ENCODE measurements around the gene TIGD3.
A peak's percentile ranks its signal among the peaks of the same experiment; 100 is the strongest.

The TIGD3 gene

GRCh38 chr11:65378928-65379638 lies 24.5 kb downstream of the TIGD3 start:
- Histone ChIP-seq H3K27me3 (ENCODE audit: control insufficient read depth in 1 of 2, insufficient read depth in 2 of 2, low read length in 2 of 2) (no peaks in the 10 kb centered on the region), H3K4me1 (ENCODE audit: control insufficient read depth in 1 of 2, insufficient read depth in 2 of 2, low read length in 2 of 2) (peaks cover 50 to 64% of the 10 kb centered on the region in 2 donors), H3K4me3 (ENCODE audit: low read depth in 1 of 2, low read length in 2 of 2) (peak overlapping the region; percentile 2 to 25), H3K9ac (ENCODE audit: low read depth in 1 of 2, low read length in 2 of 2) (peak overlapping the region; percentile 12 to 35), H3K36me3 (ENCODE audit: control insufficient read depth in 1 of 2, insufficient read depth in 2 of 2, low read length in 2 of 2) (no peaks in the 10 kb centered on the region), H3K27ac (ENCODE audit: low read depth, low read length) (no peak overlapping the region), H3K9me3 (ENCODE audit: control insufficient read depth in 1 of 2, low read length in 2 of 2) (no peaks in the 10 kb centered on the region)

- H3K4me3 ChIP-seq (ENCODE audit: low read depth in 1 of 2, low read length in 2 of 2) = peak overlapping the region in 1 of 2 donors; percentile 10
- H3K27me3 ChIP-seq (ENCODE audit: control insufficient read depth in 1 of 2, insufficient read depth in 2 of 2, low read length in 2 of 2) = no peaks in the 10 kb centered on the region
- H3K27ac ChIP-seq (ENCODE audit: low read depth, low read length) = peak overlapping the region; percentile 5
- H3K9me3 ChIP-seq (ENCODE audit: control insufficient read depth in 1 of 2, low read length in 2 of 2) = no peaks in the 10 kb centered on the region
- H3K36me3 ChIP-seq (ENCODE audit: control insufficient read depth in 1 of 2, insufficient read depth in 2 of 2, low read length in 2 of 2) = no peaks in the 10 kb centered on the region
- peak overlapping the region; percentile 12 to 35 for H3K9ac ChIP-seq (ENCODE audit: low read depth in 1 of 2, low read length in 2 of 2)
- H3K4me1 ChIP-seq (ENCODE audit: control insufficient read depth in 1 of 2, insufficient read depth in 2 of 2, low read length in 2 of 2) = peaks cover 50 to 63% of the 10 kb centered on the region in 2 donors
Measured at GRCh38 chr11:65379698-65380459, 25.3 kb downstream of the TIGD3 start.

GRCh38 chr11:65380460-65381119 lies 26.0 kb downstream of the TIGD3 start:
- peaks cover 52 to 62% of the 10 kb centered on the region in 2 donors for H3K4me1 ChIP-seq (ENCODE audit: control insufficient read depth in 1 of 2, insufficient read depth in 2 of 2, low read length in 2 of 2)
- H3K9me3 ChIP-seq (ENCODE audit: control insufficient read depth in 1 of 2, low read length in 2 of 2) = no peaks in the 10 kb centered on the region
- H3K27me3 ChIP-seq (ENCODE audit: control insufficient read depth in 1 of 2, insufficient read depth in 2 of 2, low read length in 2 of 2) = no peaks in the 10 kb centered on the region
- H3K4me3 ChIP-seq (ENCODE audit: low read depth in 1 of 2, low read length in 2 of 2) = peak overlapping the region in 1 of 2 donors; percentile 18
- H3K9ac ChIP-seq (ENCODE audit: low read depth in 1 of 2, low read length in 2 of 2) = peak overlapping the region; percentile 12 to 35
- no peaks in the 10 kb centered on the region for H3K36me3 ChIP-seq (ENCODE audit: control insufficient read depth in 1 of 2, insufficient read depth in 2 of 2, low read length in 2 of 2)
- peak overlapping the region; percentile 47 for H3K27ac ChIP-seq (ENCODE audit: low read depth, low read length)

GRCh38 chr11:65381716-65382032 lies 27.1 kb downstream of the TIGD3 start:
- H3K36me3 ChIP-seq (ENCODE audit: control insufficient read depth in 1 of 2, insufficient read depth in 2 of 2, low read length in 2 of 2) = no peaks in the 10 kb centered on the region
- peak overlapping the region; percentile 99 for H3K27ac ChIP-seq (ENCODE audit: low read depth, low read length)
- no peaks in the 10 kb centered on the region for H3K27me3 ChIP-seq (ENCODE audit: control insufficient read depth in 1 of 2, insufficient read depth in 2 of 2, low read length in 2 of 2)
- H3K9ac ChIP-seq (ENCODE audit: low read depth in 1 of 2, low read length in 2 of 2) = peak overlapping the region; percentile 76 to 90
- H3K4me3 ChIP-seq (ENCODE audit: low read depth in 1 of 2, low read length in 2 of 2) = peak overlapping the region; percentile 66 to 72
- H3K4me1 ChIP-seq (ENCODE audit: control insufficient read depth in 1 of 2, insufficient read depth in 2 of 2, low read length in 2 of 2) = peaks cover 55 to 67% of the 10 kb centered on the region in 2 donors
- no peaks in the 10 kb centered on the region for H3K9me3 ChIP-seq (ENCODE audit: control insufficient read depth in 1 of 2, low read length in 2 of 2)

DNA sequence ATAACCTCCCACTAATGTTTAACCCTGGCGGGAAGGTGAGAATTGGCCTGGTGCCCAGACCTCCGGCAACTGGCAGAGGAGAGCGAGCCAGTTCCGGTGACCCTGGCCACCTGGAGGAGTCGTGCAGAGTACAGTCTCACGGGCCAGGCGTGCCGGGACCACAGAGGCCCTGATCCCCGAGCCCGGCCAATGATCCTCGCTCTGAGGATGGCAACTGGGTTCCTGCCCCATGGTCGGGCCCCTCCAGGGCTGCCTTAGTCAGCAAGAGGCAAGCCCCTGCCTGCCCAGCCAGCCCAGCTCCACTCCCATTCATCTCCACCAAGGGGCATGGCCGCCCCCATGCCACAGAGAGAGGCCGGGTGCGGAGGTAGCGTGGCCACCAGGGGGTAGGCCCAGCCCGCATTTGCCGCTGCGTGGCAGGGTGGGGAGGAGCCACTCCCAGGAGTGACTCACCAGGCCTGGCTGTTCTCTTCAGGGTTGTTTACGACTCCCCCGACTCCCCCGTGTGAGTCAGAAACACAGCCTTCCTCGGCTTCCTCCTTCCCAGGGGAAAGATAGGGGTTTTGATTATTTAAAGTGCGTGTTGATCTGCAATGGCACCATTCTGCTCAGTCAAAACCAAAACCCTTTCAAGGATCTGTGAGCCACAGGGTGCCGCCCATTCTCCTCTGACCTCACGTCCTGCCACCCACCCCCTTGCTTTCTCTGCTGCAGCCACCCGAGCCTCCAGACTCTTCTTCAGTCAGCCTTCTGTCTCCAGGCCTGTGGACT lies 27.7 kb downstream of the TIGD3 start, which contains the start of gene SLC25A45:
SLC25A45 (minus strand) TSS at position 614 of the 771 bp plus-strand sequence. CDS start 695 bp downstream, outside the sequence.
- peak within 1 kb of the TSS; percentile 76 to 90 for H3K9ac ChIP-seq (ENCODE audit: low read depth in 1 of 2, low read length in 2 of 2)
- H3K4me3 ChIP-seq (ENCODE audit: low read depth in 1 of 2, low read length in 2 of 2) = peak within 1 kb of the TSS; percentile 66 to 72
- peak within 1 kb of the TSS; percentile 99 for H3K27ac ChIP-seq (ENCODE audit: low read depth, low read length)
- no peaks in the 10 kb centered on the region for H3K27me3 ChIP-seq (ENCODE audit: control insufficient read depth in 1 of 2, insufficient read depth in 2 of 2, low read length in 2 of 2)
- no peaks in the 10 kb centered on the region for H3K9me3 ChIP-seq (ENCODE audit: control insufficient read depth in 1 of 2, low read length in 2 of 2)
- H3K4me1 ChIP-seq (ENCODE audit: control insufficient read depth in 1 of 2, insufficient read depth in 2 of 2, low read length in 2 of 2) = peaks cover 55 to 71% of the 10 kb centered on the region in 2 donors
- H3K36me3 ChIP-seq (ENCODE audit: control insufficient read depth in 1 of 2, insufficient read depth in 2 of 2, low read length in 2 of 2) = no peaks in the 10 kb centered on the region

DNA sequence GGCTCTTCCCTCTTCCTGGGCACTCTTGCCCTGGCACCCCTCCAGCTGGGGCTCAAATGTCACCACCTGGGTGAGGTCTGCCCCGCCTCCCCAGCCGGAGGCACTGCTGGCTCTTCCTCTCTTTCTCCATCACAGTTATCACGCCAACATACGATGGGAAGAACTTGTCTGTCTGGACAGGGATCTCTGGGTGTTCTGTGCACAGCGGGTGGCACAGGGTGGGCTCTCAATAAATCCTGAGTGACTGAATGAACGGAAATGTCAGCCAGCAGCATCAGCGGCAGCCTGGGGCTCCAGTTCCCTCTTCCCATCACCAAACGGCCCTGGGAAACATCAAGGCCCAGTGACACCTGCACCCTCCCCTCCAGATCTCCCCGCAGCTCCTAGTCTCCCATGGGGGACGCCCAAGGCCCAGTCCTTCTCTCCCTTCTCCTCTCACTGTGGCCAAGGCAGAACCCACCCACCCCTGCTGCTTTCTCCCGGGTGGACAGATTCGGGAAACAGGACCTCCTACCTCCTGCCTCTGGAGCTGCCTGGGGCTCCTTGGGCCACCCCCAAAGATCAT lies 28.3 kb downstream of the TIGD3 start:
- peak overlapping the region; percentile 99 for H3K27ac ChIP-seq (ENCODE audit: low read depth, low read length)
- no peaks in the 10 kb centered on the region for H3K27me3 ChIP-seq (ENCODE audit: control insufficient read depth in 1 of 2, insufficient read depth in 2 of 2, low read length in 2 of 2)
- peak overlapping the region; percentile 66 to 72 for H3K4me3 ChIP-seq (ENCODE audit: low read depth in 1 of 2, low read length in 2 of 2)
- H3K9ac ChIP-seq (ENCODE audit: low read depth in 1 of 2, low read length in 2 of 2) = peak overlapping the region; percentile 76 to 90
- H3K36me3 ChIP-seq (ENCODE audit: control insufficient read depth in 1 of 2, insufficient read depth in 2 of 2, low read length in 2 of 2) = no peaks in the 10 kb centered on the region
- peaks cover 57 to 72% of the 10 kb centered on the region in 2 donors for H3K4me1 ChIP-seq (ENCODE audit: control insufficient read depth in 1 of 2, insufficient read depth in 2 of 2, low read length in 2 of 2)
- no peaks in the 10 kb centered on the region for H3K9me3 ChIP-seq (ENCODE audit: control insufficient read depth in 1 of 2, low read length in 2 of 2)

GRCh38 chr11:65383778-65384177 lies 29.2 kb downstream of the TIGD3 start:
- Histone ChIP-seq H3K9ac (ENCODE audit: low read depth in 1 of 2, low read length in 2 of 2) (no peak overlapping the region), H3K36me3 (ENCODE audit: control insufficient read depth in 1 of 2, insufficient read depth in 2 of 2, low read length in 2 of 2) (no peaks in the 10 kb centered on the region), H3K4me3 (ENCODE audit: low read depth in 1 of 2, low read length in 2 of 2) (no peak overlapping the region), H3K4me1 (ENCODE audit: control insufficient read depth in 1 of 2, insufficient read depth in 2 of 2, low read length in 2 of 2) (peaks cover 57 to 72% of the 10 kb centered on the region in 2 donors), H3K27ac (ENCODE audit: low read depth, low read length) (peak overlapping the region; percentile 63), H3K9me3 (ENCODE audit: control insufficient read depth in 1 of 2, low read length in 2 of 2) (no peaks in the 10 kb centered on the region), H3K27me3 (ENCODE audit: control insufficient read depth in 1 of 2, insufficient read depth in 2 of 2, low read length in 2 of 2) (no peaks in the 10 kb centered on the region)

GRCh38 chr11:65384301-65384889 lies 29.8 kb downstream of the TIGD3 start:
- H3K4me1 ChIP-seq (ENCODE audit: control insufficient read depth in 1 of 2, insufficient read depth in 2 of 2, low read length in 2 of 2) = peaks cover 56 to 72% of the 10 kb centered on the region in 2 donors
- H3K9ac ChIP-seq (ENCODE audit: low read depth in 1 of 2, low read length in 2 of 2) = peak overlapping the region in 1 of 2 donors; percentile 10

More at GRCh38 chr11:65384301-65384889, 29.8 kb downstream of the TIGD3 start:
- no peaks in the 10 kb centered on the region for H3K27me3 ChIP-seq (ENCODE audit: control insufficient read depth in 1 of 2, insufficient read depth in 2 of 2, low read length in 2 of 2)
- H3K9me3 ChIP-seq (ENCODE audit: control insufficient read depth in 1 of 2, low read length in 2 of 2) = no peaks in the 10 kb centered on the region
- H3K4me3 ChIP-seq (ENCODE audit: low read depth in 1 of 2, low read length in 2 of 2) = no peak overlapping the region
- peaks cover 0 to 5% of the 10 kb centered on the region in 2 donors for H3K36me3 ChIP-seq (ENCODE audit: control insufficient read depth in 1 of 2, insufficient read depth in 2 of 2, low read length in 2 of 2)
- peak overlapping the region; percentile 63 for H3K27ac ChIP-seq (ENCODE audit: low read depth, low read length)

Data from duodenal mucosa (tissue), 2 donors.